Bronchial epithelial cell (primary cell): Measurements from ENCODE around the gene HAPLN3. TPM values are rescaled to one million over a fixed set of nuclear protein-coding genes. Genes with fewer than 3 reads are reported as not detected.
A peak's percentile ranks its signal among the peaks of the same experiment; 100 is the strongest.

Experiments
- DNase-seq: peaks from one replicate; pipeline ENCODE4 v3.0.0-alpha.2; 2010; ENCODE audit warnings: low read depth
- FAIRE-seq: peaks from 2 replicates; lab custom pipeline; 2011; peaks lifted over from hg19 to GRCh38; lab: Jason Lieb, UNC
- H3K27me3 ChIP-seq: 2 replicates; pipeline ENCODE4 v1.5.1; 2011; ENCODE audit warnings: low read length; ENCODE audit not compliant: control insufficient read depth, insufficient read depth
- H3K36me3 ChIP-seq: 2 replicates; pipeline ENCODE4 v1.5.1; 2011; ENCODE audit warnings: low read length; ENCODE audit not compliant: control insufficient read depth, insufficient read depth
- H3K4me3 ChIP-seq: 2 replicates; pipeline ENCODE4 v1.5.1; 2011; ENCODE audit warnings: mild to moderate bottlenecking, low read depth, low read length, control low read depth
- CTCF ChIP-seq: IDR thresholded peaks from 2 replicates; pipeline ENCODE4 v1.5.1; 2011; ENCODE audit warnings: mild to moderate bottlenecking, moderate library complexity, low read length, control low read depth, inconsistent platforms; ENCODE audit not compliant: insufficient read depth, severe bottlenecking
- total RNA-seq: library from RNA; depleted of rRNA; stranded (reverse); fragments of >200 nt; gene quantifications from 2 replicates; pipeline ENCODE4 v1.2.1, GENCODE V29; 2014

HAPLN3 gene
- total RNA-seq, 1 donor from 2014 or later = 1.1 TPM

GRCh38 chr15:88882785-88883184 lies 12.6 kb downstream of the HAPLN3 start:
- DNase-seq = peak; percentile 33
- H3K36me3 ChIP-seq = no peaks in the 10 kb centered on the region
- FAIRE-seq = no peak
- no peak for TF ChIP-seq CTCF
- H3K4me3 ChIP-seq = no peak overlapping the region
- H3K27me3 ChIP-seq = no peaks in the 10 kb centered on the region

- no peaks in the 10 kb centered on the region for H3K36me3 ChIP-seq
- no peak overlapping the region for H3K4me3 ChIP-seq
- no peak for FAIRE-seq
- TF ChIP-seq CTCF = no peak
- no peaks in the 10 kb centered on the region for H3K27me3 ChIP-seq
- DNase-seq = no peak
Observed at GRCh38 chr15:88881775-88882174, 13.6 kb downstream of the HAPLN3 start.

GRCh38 chr15:88880944-88881740 lies 14.2 kb downstream of the HAPLN3 start:
- Histone ChIP-seq H3K36me3 (no peaks in the 10 kb centered on the region), H3K27me3 (no peaks in the 10 kb centered on the region), H3K4me3 (no peak overlapping the region)
- no peak for TF ChIP-seq CTCF
- no peak for FAIRE-seq
- no peak for DNase-seq

GRCh38 chr15:88878720-88879184 lies 16.6 kb downstream of the HAPLN3 start:
- DNase-seq (peak; percentile 32), FAIRE-seq (no peak)
- peak; percentile 92 for TF ChIP-seq CTCF
- Histone ChIP-seq H3K4me3 (no peak overlapping the region), H3K36me3 (no peaks in the 10 kb centered on the region), H3K27me3 (no peaks in the 10 kb centered on the region)

- no peaks in the 10 kb centered on the region for H3K27me3 ChIP-seq
- FAIRE-seq = no peak
- no peak overlapping the region for H3K4me3 ChIP-seq
- DNase-seq = no peak
- TF ChIP-seq CTCF = no peak
- no peaks in the 10 kb centered on the region for H3K36me3 ChIP-seq
Observed at GRCh38 chr15:88877906-88878305, 17.4 kb downstream of the HAPLN3 start.

- FAIRE-seq (no peak), DNase-seq (no peak)
- H3K4me3 ChIP-seq = no peak overlapping the region
- H3K27me3 ChIP-seq = no peaks in the 10 kb centered on the region
- no peaks in the 10 kb centered on the region for H3K36me3 ChIP-seq
- no peak for TF ChIP-seq CTCF
Observed at GRCh38 chr15:88877415-88877814, 17.9 kb downstream of the HAPLN3 start.
